Measurements from ENCODE around the gene SEC22C.
"Not testable (repeated sequence)": the region's sequence is repeated elsewhere in the genome, so short reads cannot be mapped to it uniquely, and the experiment has no call there.

The SEC22C gene, protein sequence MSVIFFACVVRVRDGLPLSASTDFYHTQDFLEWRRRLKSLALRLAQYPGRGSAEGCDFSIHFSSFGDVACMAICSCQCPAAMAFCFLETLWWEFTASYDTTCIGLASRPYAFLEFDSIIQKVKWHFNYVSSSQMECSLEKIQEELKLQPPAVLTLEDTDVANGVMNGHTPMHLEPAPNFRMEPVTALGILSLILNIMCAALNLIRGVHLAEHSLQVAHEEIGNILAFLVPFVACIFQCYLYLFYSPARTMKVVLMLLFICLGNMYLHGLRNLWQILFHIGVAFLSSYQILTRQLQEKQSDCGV

DNA sequence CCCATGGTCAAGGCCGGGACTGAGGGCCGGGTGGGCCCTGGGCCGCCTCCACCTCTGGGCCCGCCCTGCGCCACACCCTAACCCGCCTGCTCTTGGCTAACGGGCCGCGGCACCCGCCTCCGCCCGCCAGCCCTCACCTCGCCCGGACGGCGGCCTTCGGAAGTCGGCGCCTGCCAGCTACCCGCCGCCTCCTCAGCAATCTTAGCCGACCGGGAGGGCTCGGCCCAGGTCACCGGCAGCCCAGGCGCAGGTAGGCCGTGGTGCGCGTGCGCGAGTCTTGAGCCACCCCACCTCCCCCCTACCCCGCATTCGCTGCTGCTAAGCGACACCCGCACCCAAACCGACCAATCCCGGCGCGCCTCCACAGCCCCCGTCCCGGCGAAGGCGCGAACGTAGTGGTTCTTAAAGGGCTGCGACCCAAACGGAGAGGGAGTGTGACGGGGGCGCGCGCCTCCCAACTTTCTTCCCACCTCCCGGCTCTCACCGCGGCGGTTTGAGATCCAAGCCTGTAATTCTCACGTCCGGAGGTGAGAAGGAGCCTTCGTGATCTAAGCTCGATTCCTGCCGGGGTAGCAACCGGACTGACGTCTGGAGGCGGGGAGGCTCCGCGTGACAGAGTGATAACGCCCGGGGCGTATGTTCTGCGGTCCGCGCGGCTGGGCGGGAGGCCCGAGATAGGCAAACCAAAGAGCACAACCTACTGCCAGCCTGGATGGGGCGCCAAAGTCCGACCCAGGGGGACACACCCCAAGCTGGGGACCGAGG, at the start of gene SEC22C:
TSS of gene SEC22C (minus strand) at position 259 of the 765 bp plus-strand sequence. CDS start 12,921 bp downstream, outside the sequence.
- peak; percentile 52 to 95 for DNase-seq

DNA sequence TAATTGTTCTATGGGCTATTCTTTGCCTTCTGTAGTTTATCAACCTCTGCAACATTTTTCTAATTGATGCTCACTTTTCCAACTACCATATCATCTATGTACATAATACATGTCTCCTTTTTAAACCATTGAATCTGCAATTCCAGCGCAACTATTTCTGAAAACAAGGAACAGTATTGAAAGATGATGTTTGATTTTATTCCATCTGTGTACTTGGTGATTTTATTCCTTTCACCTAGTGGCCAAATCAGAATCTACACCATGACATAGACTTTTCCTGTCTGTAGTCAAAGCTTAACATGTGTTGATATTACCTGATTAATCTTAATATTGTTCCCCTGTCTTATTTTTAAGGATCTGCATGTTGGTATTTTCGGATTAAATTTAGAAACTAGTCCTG, 31.7 kb upstream of the SEC22C start:
- no peak for DNase-seq

DNA sequence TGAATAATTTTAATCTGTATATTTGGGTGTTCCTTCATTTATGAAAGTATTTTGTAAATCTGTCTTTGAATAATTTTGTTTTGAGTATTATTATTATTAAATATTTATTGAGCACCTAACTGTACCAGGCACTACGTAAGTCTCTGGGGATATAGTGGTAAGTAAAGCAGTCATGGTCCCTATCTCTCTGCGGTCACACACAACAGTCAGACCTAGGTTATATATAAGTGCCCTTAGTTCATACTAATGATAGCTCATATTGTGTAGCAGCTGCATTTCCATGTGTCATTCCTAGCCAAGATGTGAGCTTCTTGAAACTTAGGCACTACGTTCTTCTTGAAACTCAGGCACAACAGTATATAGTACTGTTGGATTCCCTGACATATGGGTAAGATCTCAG, 31.2 kb upstream of the SEC22C start:
- DNase-seq = no peak

DNA sequence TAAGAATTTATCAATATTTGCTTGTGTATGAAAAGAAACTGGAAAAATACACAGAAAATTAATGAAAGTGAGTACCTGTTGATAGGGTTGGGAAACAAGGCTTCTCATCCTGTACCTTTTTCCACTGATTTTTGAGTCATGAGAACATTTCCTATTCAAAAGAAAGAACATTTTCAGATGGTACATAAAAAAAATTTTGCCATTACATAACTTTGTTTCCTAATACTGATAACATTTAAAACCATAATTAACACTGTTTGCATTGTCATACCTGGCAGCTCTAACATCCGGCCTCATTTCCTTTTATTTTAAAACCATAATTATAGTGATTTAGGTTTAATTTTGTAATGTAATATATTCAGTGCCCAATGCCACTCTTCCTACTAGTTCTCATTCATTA, 30.4 kb upstream of the SEC22C start:
- DNase-seq = no peak

DNA sequence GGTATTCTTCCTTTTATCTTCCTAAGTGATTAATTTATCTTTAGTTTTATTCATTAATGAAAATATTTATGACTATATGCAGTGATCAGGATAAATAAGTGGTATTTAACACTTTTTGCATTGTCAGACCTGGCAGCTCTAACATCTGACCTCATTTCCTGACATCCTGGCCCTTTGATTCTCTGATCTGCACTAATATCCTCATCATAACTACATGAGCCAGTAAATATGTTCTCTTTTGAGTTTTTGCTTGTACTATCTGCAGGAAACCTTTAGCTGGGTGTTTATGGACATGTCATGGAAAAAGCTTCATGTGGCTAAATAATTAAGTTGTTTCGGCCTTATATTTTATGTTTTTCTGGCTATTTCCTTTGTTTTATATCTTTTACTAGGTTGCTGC, 29.2 kb upstream of the SEC22C start:
- no peak for DNase-seq

DNA sequence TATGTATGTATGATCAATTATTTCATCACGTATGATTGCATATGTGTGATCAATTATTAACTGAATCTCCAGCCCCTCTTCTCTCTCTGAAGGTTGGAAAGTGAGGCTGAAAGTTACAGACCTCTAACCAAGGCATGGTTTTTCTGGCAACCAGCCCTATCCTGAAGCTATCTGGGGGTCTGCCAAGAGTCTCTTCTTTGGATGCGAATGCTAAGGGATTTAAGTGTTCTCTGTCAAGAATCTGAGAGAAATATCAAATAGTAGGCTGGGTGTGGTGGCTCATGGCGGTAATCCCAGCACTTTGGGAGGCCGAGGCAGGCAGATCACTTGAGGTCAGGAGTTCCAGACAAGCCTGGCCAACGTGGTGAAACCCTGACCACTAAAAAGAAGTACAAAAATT, 26.8 kb upstream of the SEC22C start:
- no peak for DNase-seq

DNA sequence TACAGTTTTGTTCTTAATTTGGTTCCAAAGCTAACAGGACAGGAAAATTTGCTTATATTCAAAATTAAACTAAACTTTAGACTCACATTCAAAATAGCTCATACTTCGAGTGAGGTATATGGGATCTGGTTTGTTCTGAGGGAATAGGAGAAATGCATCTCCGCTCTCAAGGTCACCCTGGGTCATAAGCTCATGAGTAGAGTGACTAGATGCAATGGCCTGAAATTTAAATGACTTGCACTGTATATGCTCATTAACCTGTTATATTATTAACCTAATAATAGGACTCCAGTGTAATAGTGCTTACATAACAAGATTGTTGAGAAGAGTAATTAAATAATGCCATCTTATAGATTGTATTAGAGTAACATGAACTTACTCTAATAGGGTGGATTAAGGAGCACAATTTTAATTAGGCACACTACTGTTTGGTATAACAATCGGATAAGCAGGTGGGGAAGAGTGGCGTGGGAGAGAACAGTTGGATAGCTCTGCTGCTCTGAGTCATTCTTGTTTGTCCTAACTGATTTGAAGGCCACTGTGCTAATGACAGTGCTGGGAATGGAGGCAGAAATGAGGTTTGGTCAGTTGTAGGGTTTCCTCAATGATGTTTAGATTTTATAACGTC, 23.9 kb upstream of the SEC22C start:
- no peak for DNase-seq

DNA sequence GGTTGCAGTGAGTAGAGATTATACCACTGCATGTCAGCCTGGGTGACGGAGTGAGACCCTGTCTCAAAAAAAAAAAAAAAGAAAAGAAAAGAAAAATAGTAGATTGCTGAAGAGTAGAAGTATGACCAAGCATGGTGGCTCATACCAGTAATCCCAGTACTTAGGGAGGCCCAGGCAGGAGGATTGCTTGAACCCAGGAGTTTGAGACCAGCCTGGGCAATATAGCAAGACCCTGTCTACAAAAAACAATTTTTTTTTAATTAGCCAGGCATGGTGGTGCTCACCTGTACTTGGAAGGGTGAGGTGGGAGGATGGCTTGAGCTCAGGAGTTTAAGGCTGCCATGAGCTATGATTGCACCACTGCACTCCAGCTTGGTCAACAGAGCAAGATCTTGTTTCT, 21.2 kb upstream of the SEC22C start:
- DNase-seq = no peak

DNA sequence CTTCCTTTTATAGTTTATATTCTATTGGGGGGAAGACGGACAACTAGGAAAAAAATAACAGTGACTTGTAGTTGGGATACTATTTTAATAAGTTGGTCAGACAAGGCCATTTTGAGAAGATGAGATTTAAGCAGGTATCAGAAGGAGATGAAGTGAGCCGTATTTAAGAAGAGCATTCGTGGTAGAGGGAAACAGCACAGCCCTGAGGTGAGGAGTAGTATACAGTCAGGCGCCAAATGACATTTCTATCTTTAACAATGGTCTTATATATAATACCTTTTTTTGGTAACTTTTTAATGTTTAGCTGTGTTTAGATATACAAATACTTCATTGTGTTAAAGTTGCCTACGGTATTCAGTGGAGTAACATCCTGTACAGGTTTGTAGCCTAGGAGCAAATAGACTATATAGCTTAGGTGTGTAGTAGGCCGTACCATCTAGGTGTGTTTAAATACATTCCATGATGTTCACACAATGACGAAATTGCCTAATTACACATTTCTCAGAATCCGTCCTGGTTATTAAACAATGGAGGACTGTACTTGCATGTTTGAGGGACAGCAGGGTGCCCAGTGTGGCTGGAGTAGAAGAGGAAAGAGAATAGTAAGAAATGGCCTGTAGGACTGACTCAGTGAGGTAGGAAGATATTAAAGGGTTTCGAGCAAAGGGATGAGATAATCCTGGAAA, 20.3 kb upstream of the SEC22C start:
- DNase-seq = no peak

DNA sequence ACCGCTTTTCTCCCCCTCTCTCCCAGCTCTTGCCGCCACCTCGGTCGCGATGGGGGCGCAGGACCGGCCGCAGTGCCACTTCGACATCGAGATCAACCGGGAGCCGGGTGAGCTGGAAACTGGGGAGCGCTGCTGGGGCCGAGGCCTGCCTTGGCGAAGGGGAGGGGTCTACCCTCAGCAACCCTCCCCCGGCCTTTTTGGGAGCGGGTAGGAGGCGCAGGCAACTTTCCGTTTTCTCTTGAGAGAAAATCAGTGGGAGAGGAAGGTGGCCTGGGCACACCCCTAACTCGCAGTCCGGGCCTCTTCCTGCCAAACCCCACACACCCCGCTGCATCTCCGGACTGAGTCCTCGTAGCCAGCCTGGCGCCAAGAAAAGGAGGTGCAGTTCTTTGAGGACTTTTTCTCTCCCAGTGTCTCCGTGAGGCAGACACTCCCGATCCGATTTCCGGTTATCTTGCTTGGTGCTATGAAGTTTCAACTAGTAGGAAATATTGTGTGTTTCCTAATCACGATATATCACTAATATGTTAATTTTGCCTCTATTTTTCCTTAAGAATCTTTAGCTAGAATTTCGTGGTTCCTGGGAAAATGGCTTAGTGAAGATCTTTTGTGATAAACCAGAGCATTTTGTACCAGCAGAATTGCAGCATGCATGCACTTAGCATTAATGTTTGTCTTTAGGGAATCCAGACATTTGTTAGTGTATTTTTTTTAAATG, 19.4 kb upstream of the SEC22C start:
- DNase-seq = peak in 1 of 2 experiments; percentile 5

DNA sequence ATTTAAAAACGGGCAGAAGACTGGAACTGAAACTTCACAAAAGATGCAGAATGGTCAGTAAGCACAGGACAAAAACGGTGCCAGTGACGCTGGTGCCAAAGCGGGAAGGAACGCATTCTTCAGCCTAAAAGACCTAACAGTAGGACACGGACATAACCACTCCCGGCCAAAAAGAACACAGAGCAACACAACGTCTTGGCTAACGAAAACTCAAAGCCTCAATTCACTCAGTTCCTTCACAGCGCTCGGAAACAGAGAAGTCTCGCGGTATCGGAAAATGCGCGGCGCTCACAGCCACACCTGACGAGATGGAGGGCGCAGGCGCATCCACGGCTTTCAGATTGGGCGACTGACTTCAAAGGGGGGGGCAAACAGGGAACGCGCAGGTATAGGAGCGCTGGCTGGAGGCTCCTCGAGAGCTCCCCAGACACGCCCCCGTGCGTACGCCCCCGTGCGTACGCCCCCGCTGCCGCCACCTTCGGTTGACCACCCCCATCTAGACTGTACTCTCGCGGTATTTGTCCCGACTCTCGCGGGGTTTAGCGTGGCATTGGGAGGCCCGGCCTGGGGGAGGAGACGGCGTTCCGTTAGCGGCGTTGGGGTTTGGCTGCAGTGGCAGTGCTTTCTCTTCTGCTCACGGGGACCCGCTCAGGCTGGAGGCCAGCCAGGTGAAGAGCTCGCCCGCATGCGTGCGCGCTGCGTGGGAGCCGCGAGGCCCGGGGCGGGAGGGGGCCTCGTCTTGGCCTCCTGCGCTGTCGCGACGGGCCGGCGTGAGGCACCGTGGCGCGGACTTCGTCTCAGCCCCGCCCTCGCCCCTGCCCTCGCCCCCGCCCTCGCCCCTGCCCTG, 18.6 kb upstream of the SEC22C start, which contains the start of gene NKTR:
TSS of gene NKTR (plus strand) at position 576 of the 847 bp plus-strand sequence. CDS start 321 bp downstream, outside the sequence.
- peak; percentile 86 to 94 for DNase-seq

DNA sequence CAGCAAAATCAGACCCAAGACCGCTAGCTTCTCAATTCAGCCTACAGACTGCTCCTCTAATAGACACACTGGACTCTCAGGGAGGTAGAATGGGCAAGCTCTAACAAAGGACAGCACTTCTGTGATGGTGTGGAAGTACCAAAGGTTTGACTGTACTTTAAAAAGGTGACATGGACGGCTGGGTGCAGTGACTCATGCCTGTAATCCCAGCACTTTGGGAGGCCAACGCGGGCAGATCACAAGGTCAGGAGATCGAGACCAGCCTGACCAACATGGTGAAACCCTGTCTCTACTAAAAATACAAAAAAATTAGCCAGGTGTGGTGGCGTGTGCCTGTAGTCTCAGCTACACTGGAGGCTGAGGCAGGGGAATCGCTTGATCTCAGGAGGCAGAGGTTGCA, 15.3 kb upstream of the SEC22C start:
- DNase-seq = not testable (repeated sequence)

DNA sequence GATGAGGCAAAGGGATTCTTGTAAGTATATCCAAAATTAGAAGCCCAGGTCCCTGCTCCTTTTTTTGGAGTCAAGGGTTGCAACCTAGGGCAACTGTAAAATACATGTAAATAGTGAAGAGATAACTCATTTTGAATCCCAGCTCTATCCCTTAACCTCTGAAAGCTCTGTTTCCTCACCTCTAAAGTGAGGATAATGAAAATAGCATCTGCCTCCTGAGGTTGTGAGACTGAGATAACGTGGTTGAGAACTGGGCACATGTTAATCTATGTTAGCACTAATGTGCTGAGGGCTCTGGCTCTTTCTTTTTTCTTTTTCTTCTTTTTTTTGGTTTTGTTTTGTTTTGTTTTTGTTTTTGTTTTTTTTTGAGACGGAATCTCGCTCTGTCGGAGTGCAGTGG, 13.9 kb upstream of the SEC22C start:
- no peak for DNase-seq

DNA sequence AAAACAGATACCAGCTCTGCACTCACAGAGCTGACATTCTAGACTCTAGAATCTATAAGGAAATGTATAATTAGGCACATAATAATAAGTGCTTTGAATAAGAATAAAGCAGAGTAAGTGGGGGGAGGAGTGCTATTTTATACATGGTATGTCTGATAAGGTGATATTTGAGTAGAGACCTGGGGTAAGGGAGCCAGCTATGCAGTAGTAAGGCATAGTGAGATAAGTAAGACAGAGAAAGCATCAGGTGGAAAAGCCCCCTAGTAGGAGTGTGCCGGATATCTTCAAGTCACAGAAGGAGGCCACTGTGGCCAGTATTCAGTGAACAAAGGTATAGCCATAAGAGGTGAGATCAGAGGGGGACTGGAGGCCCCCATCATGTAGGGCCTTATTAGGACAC, 11.9 kb upstream of the SEC22C start:
- no peak for DNase-seq

DNA sequence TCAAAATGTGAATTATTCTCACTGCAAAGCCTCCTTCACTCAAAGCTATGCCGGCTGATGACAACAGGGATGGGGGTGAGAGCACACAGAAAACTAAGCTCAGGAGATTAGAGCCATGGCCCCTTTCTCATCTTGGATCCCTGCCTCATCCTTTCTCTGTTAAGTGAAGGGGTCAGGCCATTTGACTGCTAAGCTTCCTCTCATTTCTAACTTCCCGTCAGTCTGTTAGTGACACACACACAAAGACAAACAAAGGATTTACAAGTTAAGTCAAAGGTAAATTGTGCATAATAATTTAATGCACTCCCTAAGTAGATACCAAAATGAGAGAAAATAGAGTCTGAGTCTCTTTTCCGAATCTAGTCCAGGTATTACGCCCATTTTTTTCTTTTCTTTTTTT, 10.0 kb upstream of the SEC22C start:
- no peak for DNase-seq

DNA sequence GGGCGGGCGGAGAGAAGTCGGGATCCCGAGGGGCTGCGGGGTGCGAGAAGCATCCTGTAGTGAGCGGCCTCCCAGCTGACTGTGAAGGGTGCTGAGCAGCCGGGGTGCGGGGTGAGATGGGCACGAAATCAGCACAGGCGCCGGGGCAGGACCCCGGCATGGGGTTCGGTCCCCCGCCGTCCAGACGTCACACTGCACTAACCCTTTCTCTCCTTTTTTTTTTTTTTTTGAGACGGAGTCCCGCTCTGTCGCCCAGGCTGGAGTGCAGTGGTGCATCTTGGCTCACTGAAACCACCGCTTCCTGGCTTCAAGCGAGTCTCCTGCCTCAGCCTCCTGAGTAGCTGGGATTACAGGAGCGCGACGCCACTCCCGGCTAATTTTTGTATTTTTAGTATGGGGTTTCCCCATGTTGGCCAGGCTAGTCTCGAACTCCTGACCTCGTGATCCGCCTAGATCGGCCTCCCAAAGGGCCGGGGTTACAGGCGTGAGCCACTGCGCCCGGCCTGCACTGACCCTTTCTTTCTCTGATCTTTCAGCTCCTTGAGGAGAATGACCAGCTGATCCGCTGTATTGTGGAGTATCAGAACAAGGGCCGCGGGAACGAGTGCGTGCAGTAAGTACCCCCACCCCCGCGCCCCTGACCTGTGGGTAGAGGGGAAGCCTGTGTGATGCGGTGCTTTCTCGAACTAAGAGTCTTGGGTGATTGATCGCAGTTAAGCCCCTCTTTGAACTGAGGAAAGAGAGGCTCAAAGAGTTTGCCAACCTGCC, 9.4 kb upstream of the SEC22C start:
- no peak for DNase-seq

DNA sequence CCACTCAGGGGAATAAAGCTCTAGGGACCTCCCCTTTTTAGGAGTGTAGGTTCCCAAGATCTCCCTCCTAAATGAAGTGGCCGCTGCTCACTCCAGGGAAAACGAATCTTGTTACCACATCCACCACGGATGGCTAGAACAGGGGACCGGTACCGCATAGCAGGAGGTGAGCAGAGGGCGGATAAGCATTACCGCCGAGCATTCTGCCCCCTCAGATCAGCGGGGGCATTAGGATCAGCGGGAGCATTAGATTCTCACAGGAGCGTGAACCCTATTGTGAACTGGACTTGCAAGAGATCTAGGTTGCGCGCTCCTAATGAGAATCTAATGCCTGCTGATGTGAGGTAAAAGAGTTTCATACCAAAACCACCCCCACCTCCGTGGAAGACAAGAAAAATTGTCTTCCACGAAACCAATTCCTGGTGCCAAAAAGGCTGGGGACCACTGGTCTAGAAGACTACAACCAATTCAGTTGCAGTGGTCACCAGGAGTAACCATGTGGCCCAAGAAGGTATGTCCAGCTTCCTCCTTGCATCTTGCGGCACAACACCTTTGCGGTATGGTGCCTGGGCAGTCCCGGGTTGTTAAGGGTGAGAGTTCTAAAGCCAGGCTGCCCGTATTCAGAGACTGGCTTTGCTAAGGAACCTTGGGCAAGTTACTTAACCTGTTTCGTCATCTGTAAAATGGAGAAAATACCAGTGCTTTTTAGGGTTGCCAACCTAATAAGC, 7.8 kb upstream of the SEC22C start:
- DNase-seq = no peak

DNA sequence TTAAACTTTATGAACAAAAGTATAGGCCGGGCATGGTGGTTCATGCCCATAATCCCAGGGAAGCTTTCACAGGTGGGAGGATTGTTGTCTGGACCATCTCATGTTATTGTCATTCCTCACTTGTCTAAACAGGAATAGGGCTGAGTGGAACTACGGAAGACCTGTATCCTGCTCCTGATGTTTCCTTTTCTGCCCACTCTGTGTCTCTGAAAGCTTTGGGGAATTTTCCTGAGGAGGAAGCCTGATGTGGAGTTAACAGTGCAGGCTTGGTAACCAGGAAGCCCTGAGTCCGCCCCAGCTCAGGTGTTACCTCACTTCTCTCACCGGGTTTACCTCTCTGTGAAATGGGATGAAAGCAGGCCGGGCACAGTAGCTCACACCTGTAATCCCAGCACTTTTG, 6.9 kb upstream of the SEC22C start:
- no peak for DNase-seq

DNA sequence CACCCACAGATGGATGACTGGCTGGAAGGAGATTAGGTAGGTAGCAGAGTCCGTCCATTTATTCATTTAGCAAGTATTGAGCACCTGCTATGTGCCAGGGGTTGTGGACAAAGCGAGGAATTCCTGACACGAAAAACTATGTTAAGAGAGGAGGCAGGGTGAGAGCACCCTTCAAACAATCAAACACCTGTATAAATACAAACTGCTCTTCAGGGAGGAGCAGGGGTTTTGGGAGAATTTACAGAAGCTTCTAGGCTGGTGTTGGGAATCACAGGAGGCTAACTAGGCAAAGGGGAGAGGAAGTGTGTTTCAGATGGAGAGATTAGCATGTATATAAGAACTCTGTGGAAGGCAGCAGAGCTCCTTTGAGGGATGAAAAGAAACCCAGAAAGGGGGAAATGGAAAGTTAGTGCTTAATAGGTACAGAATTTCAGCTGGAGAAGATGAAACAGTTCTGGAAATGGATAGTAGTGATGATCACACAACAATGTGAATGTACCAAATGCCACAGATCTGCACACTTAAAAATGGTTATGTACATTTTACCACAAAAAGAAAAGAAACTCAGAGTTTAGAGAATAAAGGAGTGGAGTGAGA, 805 bp upstream of the SEC22C start:
- no peak for DNase-seq

DNA sequence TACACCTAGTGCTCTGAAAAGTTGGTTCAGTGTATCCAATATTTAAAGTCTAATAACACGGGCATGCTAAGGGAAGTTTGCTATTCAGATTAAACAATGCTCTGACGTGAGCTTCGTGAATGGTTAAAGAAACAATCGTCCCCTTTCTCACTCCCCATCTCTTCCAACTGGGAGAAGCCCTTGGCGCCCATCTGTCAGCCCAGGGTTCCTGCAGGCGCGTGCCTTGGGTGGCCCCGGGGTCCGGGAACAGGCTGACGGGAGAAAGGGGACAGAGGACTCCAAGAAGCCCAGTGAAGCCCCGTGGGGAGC, 413 bp downstream of the SEC22C start:
- DNase-seq = no peak

Measured in cerebellar nuclear complex (tissue), 1 donor.